NCI-H2107 (cell line): Measurements from ENCODE around the gene CNTNAP2.

Source experiments
- DNase-seq: peaks from one replicate; lab custom pipeline; 2025; lab: John Stamatoyannopoulos, UW

The CNTNAP2 gene

GRCh38 chr7:148147438-148147837, 2030.8 kb downstream of the CNTNAP2 start:
- DNase-seq = no peak

DNA sequence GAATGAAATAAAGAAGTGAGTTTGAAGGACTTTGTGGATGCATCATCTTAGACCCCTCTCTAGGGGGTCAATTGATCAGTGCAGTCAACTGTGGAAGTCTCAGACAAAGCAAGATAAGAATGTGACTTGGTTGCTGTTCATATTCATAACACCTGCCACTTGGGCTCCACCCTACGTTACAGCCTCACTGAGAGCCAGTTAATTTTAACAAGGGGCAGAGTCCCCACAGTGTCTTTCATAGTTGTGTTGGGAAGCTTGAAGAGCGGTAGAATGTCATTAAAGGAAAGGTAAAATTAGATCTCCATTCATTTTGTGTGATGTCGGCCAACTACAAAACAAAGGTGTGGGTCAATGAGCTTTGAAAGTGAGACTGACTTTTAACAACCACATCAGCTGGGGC, 2031.9 kb downstream of the CNTNAP2 start:
- no peak for DNase-seq

- DNase-seq = no peak
Measured at GRCh38 chr7:148149730-148150129, 2033.1 kb downstream of the CNTNAP2 start.

- DNase-seq = no peak
Measured at GRCh38 chr7:148151778-148152177, 2035.2 kb downstream of the CNTNAP2 start.

GRCh38 chr7:148153616-148154284, 2037.1 kb downstream of the CNTNAP2 start:
- DNase-seq = no peak

DNA sequence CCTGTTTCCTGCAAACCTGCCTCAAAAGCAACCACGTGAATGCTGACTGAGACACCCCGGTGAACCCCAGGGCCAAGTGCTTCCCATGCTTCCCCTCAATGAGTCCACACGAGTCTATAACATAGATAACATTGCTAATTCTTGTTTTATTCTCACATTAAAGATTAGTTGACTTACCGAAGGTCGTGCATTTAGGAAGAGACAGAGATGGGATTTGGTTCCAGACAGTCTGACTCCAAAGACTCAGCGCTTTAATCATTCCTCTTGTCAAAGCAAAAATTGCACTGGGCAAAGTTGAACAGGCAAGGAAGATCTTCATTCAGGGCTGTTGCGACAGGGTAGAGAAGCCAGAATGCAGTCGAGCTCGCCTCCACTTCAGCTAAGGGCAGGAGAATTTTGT, 2038.4 kb downstream of the CNTNAP2 start:
- no peak for DNase-seq

GRCh38 chr7:148155826-148156225, 2039.2 kb downstream of the CNTNAP2 start:
- DNase-seq = no peak

- no peak for DNase-seq
Measured at GRCh38 chr7:148156233-148156632, 2039.6 kb downstream of the CNTNAP2 start.

DNA sequence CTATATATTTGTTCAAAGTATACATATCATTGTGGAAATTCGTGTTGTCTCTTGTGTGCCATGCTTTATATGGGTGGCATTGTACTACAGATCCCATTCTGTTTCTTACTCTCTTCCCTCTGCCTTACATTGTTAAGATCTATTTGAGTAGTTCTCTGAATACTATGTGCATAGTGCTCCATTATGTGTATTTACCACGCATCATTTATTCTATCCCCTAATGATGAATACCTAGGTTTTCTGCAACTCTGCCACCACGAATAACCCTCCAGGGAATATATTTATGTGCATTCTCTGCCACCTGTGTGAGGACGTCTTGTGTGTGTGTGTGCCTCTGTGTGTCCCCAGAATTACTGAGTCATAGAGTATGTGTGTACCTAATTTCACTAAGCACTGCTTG, 2042.7 kb downstream of the CNTNAP2 start:
- no peak for DNase-seq

GRCh38 chr7:148161776-148162175, 2045.2 kb downstream of the CNTNAP2 start:
- no peak for DNase-seq

DNA sequence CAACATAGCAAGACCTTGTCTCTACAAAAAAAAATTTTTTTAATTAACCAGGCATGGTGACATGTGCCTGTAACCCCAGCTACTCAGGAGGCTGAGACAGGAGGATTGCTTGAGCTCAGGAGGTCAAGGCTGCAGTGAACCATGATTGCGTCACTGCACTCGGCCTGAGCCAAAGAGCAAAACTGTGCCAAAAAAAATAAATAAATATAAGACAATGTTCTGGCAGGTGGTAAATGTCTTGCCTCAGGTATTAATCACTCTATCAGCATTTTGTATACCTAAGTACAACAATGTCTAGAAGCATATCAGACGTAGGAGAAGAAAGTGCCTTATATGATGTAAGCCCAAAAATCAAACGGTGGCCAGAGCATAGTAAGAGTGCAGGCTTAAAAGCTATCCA, 2046.2 kb downstream of the CNTNAP2 start:
- no peak for DNase-seq

DNA sequence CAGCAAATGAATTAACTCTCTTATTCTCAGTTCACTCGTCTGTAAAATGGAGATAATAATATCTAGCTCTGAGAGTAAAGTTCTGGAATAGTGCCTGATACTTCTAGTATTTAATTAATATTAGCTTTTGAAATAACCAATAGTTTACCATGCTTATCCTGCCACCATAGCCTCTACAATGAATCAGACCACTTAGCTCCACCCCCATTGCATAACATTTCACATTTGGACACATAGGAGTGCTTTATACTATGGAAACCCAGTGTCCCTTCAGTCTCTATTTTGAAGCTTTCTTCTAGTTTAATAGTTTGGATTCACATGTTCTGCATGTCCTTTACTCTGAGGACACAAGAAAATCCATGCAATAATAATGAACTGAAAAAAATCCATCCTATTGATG, 2046.6 kb downstream of the CNTNAP2 start:
- DNase-seq = no peak

DNA sequence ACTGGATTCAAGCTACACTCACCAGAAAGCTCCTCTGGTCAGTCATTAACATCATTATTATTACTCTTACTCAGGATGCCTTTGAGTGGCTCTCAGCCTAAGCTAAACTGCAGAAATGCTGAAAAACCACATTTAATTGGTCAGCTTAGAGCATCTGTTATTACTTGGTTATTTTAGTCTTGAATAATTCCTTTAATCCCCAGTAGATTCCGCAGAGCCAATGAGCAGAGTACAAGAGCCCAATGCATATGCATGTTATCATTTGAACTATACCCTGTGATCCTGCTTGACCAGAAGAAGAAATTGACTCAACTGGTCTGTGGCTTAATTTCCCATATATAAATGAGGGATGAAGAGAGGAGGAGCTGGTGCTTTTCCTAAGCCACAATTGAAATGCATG, 2056.3 kb downstream of the CNTNAP2 start:
- DNase-seq = no peak

GRCh38 chr7:148173369-148173768, 2056.8 kb downstream of the CNTNAP2 start:
- DNase-seq = no peak

- no peak for DNase-seq
Measured at GRCh38 chr7:148174376-148174775, 2057.8 kb downstream of the CNTNAP2 start.

DNA sequence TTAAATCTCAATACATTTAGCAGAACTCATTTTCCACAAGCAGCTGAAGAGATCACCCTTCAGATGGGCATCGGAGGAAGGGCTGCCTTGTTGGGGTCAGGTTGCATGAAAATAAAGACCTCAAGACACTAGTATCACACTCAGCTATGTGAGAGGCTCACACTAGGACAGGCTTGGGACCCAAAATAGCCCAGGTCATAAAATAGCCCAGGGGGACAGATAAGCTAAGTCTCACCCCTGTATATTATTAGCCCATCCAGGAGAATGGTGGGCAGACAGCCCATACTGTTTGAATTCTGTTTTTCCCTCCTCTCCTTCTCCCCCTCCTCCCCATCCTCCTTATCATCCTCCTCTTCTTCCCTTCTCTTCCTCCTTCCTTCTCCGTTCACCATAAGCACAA, 2058.9 kb downstream of the CNTNAP2 start:
- no peak for DNase-seq

GRCh38 chr7:148177972-148178371, 2061.4 kb downstream of the CNTNAP2 start:
- no peak for DNase-seq

GRCh38 chr7:148180075-148180474, 2063.5 kb downstream of the CNTNAP2 start:
- DNase-seq = no peak

- DNase-seq = no peak
Measured at GRCh38 chr7:148182264-148182663, 2065.7 kb downstream of the CNTNAP2 start.

GRCh38 chr7:148185041-148185440, 2068.4 kb downstream of the CNTNAP2 start:
- no peak for DNase-seq

DNA sequence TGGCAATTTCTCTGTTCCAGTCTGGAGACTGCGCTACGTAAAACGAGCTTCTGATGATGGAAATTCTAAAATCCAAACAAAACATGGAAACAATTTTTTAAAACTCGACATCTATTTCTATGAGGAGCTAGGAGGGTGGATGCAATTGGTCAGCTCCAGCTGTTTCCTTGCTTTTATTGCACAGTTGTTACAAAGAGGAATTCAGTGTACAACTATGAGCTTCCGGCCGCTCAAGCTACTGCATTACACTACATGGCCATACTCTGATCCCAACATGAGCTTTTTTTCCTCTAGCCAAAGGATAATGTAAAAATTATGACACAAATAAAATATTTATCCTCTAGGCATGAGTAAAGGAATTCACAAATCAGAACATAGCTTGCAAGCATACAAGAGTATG, 2070.9 kb downstream of the CNTNAP2 start:
- no peak for DNase-seq

GRCh38 chr7:148191391-148192065, 2074.9 kb downstream of the CNTNAP2 start:
- no peak for DNase-seq

GRCh38 chr7:148192491-148192890, 2075.9 kb downstream of the CNTNAP2 start:
- DNase-seq = no peak

GRCh38 chr7:148201992-148202391, 2085.4 kb downstream of the CNTNAP2 start:
- no peak for DNase-seq
